Caki2 (cell line): ENCODE measurements around the gene MAPKAPK2. TPM values are rescaled to one million over a fixed set of nuclear protein-coding genes. Genes with fewer than 3 reads are reported as not detected.

Experiments used
- DNase-seq: peaks from one replicate; pipeline ENCODE4 v3.0.0-alpha.2; 2015; ENCODE audit warnings: low read depth
- in situ Hi-C: cut with HindIII; loops from 2 replicates; pipeline ENCODE4 v1.10.0; 2016; ENCODE audit warnings: low sequenced_read_pairs, low pct_unique_long_range_greater_than_20kb, mixed read lengths
- total RNA-seq: library from RNA; depleted of rRNA; stranded (reverse); fragments of >200 nt; shearing (Covaris generic); gene quantifications from 2 replicates; pipeline ENCODE4 v1.2.3, GENCODE V29; 2014; ENCODE audit warnings: low replicate concordance

The MAPKAPK2 gene
- total RNA-seq, 1 experiment from 2014 or later: 30.9 TPM

- DNase-seq: peak; percentile 29
- in situ Hi-C loops: no loop called here
These were observed 9.9 kb upstream of the MAPKAPK2 start for GRCh38 chr1:206674745-206675175.

GRCh38 chr1:206676499-206676898 lies 8.2 kb upstream of the MAPKAPK2 start:
- DNase-seq: no peak
- in situ Hi-C loops: no loop called here

GRCh38 chr1:206678490-206678889 lies 6.2 kb upstream of the MAPKAPK2 start:
- DNase-seq: no peak
- in situ Hi-C loops: no loop called here

GRCh38 chr1:206679738-206680211 lies 4.9 kb upstream of the MAPKAPK2 start:
- DNase-seq: no peak
- in situ Hi-C loops: no loop called here

GRCh38 chr1:206680279-206680678 lies 4.4 kb upstream of the MAPKAPK2 start:
- DNase-seq: no peak
- in situ Hi-C loops: no loop called here

- no peak for DNase-seq
- in situ Hi-C loops: no loop called here
These were observed 3.3 kb upstream of the MAPKAPK2 start for GRCh38 chr1:206681359-206681758.

- no peak for DNase-seq
- in situ Hi-C loops: no loop called here
These were observed 2.6 kb upstream of the MAPKAPK2 start for GRCh38 chr1:206682111-206682510.

GRCh38 chr1:206683313-206683712 lies 1.4 kb upstream of the MAPKAPK2 start:
- in situ Hi-C loops: no loop called here
- no peak for DNase-seq

GRCh38 chr1:206684003-206684402 lies 702 bp upstream of the MAPKAPK2 start:
- no peak for DNase-seq
- in situ Hi-C loops: no loop called here

GRCh38 chr1:206685334-206685768 lies 646 bp downstream of the MAPKAPK2 start:
- in situ Hi-C loops: no loop called here
- DNase-seq: no peak

GRCh38 chr1:206685769-206686477 lies 1.2 kb downstream of the MAPKAPK2 start:
- DNase-seq: peak; percentile 66
- in situ Hi-C loops: no loop called here

GRCh38 chr1:206686478-206687249 lies 2.0 kb downstream of the MAPKAPK2 start:
- in situ Hi-C loops: no loop called here
- DNase-seq: no peak

- no peak for DNase-seq
- in situ Hi-C loops: no loop called here
These were observed 2.7 kb downstream of the MAPKAPK2 start for GRCh38 chr1:206687251-206687914.

- no peak for DNase-seq
These were observed 3.3 kb downstream of the MAPKAPK2 start for GRCh38 chr1:206687915-206688442.

GRCh38 chr1:206690516-206690915 lies 5.8 kb downstream of the MAPKAPK2 start:
- in situ Hi-C loops: no loop called here
- DNase-seq: no peak

More at GRCh38 chr1:206687915-206688442, 3.3 kb downstream of the MAPKAPK2 start:
- in situ Hi-C loops: no loop called here

GRCh38 chr1:206691604-206692003 lies 6.9 kb downstream of the MAPKAPK2 start:
- in situ Hi-C loops: no loop called here

GRCh38 chr1:206693029-206693428 lies 8.3 kb downstream of the MAPKAPK2 start:
- DNase-seq: no peak
- in situ Hi-C loops: no loop called here

More at GRCh38 chr1:206691604-206692003, 6.9 kb downstream of the MAPKAPK2 start:
- DNase-seq: peak; percentile 63

- no peak for DNase-seq
- in situ Hi-C loops: no loop called here
These were observed 8.9 kb downstream of the MAPKAPK2 start for GRCh38 chr1:206693592-206693991.
